H1 (cell line): Measurements from ENCODE around the gene RCAN3.
A peak's percentile ranks its signal among the peaks of the same experiment; 100 is the strongest.

Experiments used
- CBX5 ChIP-seq: fragments of 300-800, 300-1000 bp; sonication (generic); IDR thresholded peaks from 2 replicates; pipeline ENCODE4 v1.7.1; 2016; ENCODE audit warnings: antibody characterized with exemption, low read length, low read depth
- PHF8 ChIP-seq: fragments of 200-600 bp; sonication (generic); conservative IDR thresholded peaks from 2 replicates; pipeline ENCODE4 v1.7.1; 2012; ENCODE audit warnings: low read depth, mild to moderate bottlenecking, inconsistent platforms, low read length, moderate library complexity
- SRF ChIP-seq: IDR thresholded peaks from 2 replicates; pipeline ENCODE4 v1.6.1; 2011; ENCODE audit warnings: mild to moderate bottlenecking, low read depth, low read length, moderate library complexity
- TAF1 ChIP-seq: IDR thresholded peaks from 2 replicates; pipeline ENCODE4 v1.6.1; 2011; ENCODE audit warnings: mild to moderate bottlenecking, low read depth, low read length
- TF ChIP-seq, protein P1 (sequence below), 3 experiments: IDR thresholded peaks; 1 replicate in 2 of 3; 2 replicates in 1 of 3; pipeline versions ENCODE4 v1.5.1 to v1.6.1; 2011; ENCODE audit warnings: low read length in 3 of 3, mild to moderate bottlenecking in 3 of 3, inconsistent platforms in 2 of 3, low read depth in 1 of 3, moderate library complexity in 1 of 3; ENCODE audit not compliant: insufficient read depth in 1 of 3; ENCODE audit errors: control extremely low read depth in 1 of 3
- TF ChIP-seq, protein P2 (sequence below): IDR thresholded peaks from 2 replicates; pipeline ENCODE4 v1.6.1; 2012; ENCODE audit warnings: inconsistent platforms

DNA sequence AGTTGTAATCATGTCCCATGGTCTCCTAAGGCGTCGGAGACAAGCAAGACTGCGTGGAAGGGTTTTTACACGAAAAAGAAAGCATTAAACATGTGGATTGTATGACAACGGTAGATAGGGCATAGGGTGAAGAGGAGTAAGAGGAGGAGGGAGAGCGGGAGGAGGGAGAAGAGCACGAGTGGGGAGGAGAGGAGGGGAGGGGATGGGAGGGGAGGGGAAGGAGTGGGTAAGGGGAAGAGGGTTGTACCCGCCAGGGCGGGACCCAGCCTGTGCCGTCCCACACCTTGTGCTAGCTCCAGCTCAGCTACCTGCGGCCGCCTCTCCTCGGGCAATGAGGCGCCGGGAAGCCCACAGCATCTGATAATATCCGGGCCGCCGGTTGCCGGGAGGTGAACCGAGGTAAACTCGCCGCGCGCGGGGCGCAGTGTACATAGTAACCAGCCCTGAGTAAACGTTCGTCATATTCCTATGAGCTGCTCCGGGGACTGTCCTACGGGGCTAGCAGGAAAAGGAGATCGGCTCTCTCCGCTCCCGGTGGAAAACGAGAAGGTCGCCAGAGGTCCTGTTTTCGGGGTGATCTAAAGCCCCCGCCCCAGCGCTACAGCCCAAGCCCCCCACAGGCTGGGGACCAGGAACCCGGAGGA, 449 bp upstream of the RCAN3 start:
- TF ChIP-seq TAF1 (no peak; the same call in 1 of the 2 replicates), SRF (no peak), PHF8 (peak; percentile 47; the same call in 1 of the 2 replicates), CBX5 (no peak)
- TF ChIP-seq, protein P1, sequence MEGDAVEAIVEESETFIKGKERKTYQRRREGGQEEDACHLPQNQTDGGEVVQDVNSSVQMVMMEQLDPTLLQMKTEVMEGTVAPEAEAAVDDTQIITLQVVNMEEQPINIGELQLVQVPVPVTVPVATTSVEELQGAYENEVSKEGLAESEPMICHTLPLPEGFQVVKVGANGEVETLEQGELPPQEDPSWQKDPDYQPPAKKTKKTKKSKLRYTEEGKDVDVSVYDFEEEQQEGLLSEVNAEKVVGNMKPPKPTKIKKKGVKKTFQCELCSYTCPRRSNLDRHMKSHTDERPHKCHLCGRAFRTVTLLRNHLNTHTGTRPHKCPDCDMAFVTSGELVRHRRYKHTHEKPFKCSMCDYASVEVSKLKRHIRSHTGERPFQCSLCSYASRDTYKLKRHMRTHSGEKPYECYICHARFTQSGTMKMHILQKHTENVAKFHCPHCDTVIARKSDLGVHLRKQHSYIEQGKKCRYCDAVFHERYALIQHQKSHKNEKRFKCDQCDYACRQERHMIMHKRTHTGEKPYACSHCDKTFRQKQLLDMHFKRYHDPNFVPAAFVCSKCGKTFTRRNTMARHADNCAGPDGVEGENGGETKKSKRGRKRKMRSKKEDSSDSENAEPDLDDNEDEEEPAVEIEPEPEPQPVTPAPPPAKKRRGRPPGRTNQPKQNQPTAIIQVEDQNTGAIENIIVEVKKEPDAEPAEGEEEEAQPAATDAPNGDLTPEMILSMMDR (IDR thresholded peaks at IDR 0.05; ENCODE audit: control extremely low read depth in 1 of 3, insufficient read depth in 1 of 3, low read depth in 1 of 3, low read length in 3 of 3) = no peak
- TF ChIP-seq, protein P2, sequence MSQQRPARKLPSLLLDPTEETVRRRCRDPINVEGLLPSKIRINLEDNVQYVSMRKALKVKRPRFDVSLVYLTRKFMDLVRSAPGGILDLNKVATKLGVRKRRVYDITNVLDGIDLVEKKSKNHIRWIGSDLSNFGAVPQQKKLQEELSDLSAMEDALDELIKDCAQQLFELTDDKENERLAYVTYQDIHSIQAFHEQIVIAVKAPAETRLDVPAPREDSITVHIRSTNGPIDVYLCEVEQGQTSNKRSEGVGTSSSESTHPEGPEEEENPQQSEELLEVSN = no peak
